Suppressor macrophage (primary cell): ENCODE results near the gene FGF9.

Experiments
- DNase-seq, 4 experiments: peaks; one replicate each; pipeline ENCODE4 v3.0.0-alpha.2; 2020 to 2022

Gene FGF9

DNA sequence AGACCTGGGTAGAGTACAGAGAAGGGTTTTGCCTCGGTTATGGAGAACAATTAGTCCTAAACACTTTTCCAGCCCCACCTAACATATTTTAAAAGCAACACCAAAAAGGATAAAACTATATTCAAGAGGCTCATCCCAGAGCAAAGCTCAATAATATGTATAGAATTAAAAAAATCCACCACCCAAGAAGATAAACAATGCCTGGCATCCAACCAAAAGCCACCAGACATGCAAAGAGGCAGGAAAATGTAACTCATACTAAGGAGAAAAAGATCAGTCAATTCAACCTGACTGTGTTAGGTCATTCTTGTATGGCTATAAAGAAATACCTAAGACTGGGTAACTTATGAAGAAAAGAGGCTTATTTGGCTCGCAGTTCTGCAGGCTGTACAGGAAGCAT, 39.3 kb downstream of the FGF9 start:
- DNase-seq, result no peak

DNA sequence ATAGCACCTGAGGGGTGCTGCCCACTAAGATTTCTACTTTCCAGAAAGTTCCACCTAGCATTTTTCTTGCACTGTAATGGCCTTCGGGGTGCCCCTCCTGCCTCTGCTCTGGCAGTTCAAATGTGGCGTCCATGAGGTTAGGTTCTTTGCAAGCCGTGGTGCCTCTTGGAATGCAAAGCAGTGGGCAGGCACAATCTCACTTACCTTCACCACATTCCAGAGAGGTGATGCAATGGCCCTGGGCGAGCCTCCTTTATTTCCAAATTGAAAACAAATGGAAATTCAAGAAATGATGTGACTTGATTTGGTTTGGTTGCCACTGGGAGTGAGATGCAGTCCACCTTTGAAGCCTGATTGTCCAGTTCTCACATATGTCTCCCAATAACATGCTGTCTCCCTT, 46.9 kb downstream of the FGF9 start:
- DNase-seq, result no peak

DNA sequence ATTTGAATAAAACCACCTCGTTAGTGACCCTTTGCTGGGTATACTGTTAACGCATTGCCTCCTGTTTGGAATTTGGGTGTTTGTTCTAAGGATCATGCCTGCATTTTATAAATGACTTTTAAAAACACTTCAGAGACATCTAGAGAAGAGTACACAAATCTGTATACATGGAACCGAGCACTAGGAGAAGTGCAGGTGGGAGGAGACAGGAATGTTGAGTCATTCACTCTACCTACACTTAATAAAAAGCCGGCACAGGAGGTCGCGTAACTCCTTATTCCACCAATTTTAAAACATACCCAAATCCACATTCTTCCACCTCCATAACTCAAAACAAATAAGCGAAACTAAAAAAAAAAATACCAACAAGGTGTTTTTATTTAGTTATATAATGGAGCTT, 48.6 kb downstream of the FGF9 start:
- no peak for DNase-seq

DNA sequence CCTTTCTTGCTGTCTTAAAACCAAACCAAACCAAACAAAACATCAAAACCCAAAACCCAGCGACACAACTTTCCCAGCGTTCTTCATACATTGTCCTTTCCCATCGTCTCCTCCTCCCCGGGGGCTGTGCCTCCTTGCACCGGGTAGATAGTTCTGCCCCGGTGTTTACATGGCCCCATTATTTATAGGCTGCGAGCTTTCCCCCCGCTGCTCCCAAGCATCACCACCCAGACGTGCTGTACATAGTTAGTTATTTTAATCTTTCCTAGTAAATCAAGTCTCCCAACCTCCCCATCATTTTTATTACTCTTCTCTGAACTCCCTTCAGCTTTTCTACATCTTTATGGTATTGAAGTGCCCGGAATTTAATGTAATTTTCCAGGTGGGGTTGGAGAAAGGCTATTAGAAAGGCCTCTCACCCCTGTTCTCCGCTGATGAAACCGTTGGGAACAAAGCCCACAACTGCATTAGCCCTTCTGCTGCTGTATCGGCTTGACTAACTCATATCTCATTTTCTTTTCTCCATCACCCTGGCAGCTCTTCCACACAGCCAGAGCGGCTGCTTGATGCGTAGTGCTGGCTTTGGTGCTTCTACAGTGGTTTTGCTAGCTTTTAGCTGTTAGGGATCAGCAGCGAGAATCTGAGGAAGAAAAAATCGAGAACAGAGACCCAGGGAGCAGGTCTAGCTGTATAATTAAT, 53.1 kb downstream of the FGF9 start:
- DNase-seq, result no peak

DNA sequence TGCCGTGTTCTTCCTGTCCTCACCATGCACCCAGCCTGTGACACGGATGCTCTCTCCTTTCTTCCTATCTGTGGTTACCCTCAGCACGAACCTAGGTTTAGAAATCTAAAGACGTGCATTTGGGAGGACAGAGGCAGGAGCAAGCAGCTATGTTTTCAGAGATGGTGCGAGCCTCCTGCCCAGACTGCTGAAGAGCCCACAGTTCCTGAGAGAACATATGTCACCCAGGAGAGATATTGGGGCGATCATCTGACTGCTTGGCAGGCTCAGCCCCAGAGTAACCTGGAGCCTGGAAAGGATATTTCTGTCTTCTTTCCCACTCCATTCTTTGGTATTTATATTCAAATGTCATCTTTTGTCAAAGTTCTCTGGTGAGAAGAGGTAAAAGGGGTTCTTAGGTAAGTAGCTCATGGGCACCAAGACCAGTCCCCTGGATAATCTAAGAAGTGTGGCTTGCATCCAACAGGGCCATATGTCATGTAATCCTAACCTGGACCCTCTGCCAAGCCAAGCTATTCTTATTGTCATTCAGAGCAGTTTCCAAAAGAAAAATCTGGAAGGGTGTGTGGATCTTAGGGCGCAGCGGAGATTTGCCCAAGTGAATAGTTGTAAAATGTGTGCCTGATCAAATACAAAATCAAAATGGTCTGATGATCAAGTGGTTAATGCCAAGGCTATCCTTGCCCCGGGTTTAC, 59.5 kb downstream of the FGF9 start:
- DNase-seq, result no peak

DNA sequence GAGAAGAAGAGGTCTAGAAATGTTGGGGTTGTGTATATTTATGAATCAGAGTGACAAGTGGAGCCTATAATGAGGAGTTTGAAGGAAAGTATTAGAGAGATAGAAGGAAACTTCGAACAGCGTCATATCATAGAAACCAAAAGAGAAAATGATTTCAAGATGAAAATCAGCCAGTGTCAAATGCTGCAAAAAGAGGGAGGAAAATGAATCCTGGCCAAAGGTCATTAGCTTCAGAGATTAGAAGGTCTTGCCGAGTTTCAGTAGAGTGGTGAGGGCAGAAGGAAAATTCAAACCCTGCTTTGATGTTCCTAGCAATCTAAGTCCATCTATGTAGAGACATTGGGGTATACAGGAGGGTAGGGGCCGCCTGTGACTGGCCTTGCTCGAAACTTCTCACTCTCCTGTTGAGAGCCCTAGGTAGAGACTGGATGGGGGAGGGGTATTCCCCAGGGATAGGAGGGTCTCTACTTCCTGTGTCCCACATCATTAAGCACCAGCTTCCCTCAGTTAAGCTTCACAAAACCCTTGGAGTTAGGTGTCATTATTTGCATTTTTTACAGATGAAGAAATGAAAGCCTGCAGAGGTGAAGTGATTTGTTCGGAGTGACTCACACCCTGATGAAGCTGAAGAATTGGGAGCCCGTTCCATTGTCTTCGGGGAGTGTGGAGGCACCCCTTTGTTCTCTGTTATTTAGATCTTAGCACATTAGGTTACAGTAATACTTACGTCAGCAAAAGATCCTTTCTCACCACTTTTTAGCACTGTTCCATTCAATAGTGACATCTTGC, 62.8 kb downstream of the FGF9 start:
- no peak for DNase-seq

DNA sequence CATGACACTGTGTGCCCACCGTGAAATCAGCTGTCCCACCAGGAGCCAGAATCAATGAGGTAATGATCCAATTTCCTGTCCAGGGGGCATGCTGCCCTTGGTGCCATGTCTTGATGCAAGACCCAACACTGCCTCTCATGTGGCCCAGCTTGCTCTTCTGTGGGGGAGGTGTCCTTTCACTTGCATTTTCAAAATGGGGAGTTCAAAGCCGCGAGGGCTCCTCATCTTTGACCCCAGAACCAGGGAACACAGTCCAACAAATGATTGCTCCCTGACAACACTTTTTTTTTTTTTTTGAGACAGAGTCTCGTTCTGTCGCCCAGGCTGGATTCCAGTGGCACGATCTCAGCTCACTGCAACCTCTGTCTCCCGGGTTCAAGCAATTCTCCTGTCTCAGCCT, 64.1 kb downstream of the FGF9 start:
- no peak for DNase-seq

DNA sequence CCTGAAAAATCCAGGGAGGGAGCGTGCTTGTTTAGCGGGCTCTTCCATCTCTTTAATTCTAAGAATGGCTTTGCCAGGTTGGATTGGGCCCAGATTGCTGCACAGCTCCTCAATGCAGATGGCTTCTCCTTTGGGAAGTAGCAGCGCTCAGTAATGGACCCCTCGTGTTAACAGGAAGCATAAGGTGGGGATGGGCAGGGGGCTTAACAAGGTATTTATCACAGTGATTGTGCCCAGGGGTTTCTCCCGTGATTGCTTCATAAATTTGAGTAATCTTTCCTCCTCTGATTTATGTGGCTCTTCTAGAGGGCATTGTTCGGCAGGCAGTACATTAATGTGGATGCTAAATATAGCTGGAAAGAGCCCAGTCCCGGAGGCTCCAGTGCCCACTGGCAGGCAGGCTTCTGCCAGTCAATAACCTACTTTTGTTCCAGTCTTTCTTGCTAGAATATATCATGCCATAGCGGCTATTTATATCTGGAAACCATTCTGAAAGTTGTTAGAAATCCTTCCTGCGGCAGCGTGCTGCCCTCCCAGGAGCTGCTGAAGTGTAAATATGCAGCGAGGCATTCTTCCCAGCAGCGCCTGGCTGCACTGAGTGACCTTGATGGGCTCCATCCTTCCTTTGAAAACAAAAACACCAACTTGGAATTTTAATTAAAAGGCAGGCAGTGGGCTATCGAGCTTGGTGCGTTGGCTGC, 65.0 kb downstream of the FGF9 start:
- no peak for DNase-seq

DNA sequence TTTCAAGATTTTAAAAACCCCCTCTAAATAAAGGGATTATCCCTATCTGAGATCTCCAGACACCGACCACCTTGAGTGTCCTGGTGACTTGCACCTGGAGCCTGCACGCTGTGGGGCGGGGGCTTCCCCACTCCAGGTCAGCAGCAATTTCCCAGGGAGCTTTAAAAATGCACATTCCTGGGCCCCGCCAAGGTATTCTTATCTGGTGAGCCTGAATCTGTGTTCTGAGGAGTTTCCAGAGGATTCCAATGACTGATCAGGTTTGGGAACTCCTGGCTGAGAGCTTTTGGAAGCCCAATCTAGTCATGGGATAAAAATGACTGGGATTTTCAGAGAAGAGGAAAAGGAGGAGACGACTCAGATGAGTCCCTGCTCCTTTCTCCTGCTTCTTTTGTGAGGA, 66.1 kb downstream of the FGF9 start:
- no peak for DNase-seq

DNA sequence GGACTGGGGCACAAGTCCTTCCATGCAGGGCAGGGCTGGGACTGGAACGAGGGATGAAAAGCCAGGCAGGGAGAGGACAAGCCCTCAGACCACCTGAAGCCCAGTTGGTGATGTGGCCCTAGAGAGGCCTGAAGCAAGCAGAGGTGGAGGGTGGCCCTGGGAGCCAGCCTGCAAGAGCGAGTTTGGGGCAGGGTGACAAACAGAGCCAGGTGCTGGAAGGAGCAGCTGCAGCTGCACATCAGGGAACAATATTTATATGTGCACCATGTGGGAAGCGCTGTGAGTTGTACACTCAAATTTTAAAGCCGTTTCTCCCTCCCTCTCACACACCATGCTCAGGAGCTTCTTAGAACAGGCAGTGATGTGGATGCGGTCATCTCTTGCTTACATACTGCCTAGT, 67.8 kb downstream of the FGF9 start:
- no peak for DNase-seq

DNA sequence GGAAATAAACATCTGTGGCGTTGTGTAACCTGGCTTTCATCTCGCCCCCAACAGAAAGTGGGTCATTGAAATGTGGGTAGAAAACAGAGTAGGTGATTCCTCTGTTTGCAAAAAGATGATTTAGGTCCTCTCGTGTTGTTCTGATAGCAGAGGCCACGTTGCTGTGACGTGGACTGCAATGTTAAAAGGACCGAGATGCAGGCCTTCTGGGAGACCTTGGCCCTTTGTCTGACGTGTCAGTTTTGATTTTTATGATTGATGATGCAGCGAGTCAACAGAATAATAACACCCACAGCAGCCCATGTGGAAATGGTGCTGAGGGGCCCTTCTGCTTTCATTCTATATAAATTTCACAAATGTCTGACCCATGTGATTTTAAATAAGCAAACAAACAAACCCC, 68.9 kb downstream of the FGF9 start:
- no peak for DNase-seq

DNA sequence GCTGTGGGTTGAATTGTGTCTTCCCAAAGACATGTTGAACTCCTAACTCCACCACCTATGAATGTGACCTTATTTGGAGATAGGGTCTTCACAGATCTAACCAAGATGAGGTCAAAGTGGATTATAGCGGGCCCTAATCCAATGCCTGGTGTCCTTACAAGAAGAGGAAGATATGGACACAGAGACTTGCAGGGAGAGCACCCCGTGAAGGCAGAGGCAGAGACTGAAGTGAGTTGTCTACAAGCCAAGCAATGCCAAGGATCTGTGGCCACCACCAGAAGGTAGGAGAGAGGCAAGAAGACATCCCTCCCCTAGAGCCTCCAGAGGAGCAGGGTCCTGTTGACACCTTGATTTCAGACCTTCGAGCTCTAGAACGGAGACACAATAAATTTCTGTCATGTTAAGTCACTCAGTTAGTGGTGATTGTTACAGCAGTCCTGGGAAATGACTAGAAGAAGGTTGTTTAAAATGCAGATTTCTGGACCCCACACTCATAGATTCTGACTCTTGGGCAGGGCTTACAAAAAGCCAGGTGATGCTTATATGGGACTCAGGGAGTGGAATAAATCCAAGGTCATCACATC, 70.6 kb downstream of the FGF9 start:
- no peak for DNase-seq

DNA sequence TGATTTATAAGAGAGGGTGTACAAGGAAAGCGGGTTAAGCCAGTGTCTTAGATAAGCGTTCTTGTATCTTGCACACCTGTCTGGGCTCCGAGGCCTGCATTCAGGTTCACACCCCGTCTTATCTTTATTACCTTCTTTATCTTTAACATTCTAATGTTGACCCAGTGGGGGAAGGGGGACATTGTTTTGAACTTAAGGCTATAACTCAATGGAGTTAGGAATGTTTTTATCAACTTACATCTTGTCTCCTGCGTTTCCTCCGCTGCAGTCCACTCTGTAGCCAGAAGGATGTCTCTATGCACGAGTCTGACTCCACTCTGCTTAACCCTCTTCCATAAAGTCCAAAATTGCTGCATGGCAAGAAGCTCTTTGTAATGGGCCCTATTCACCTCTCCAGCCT, 71.2 kb downstream of the FGF9 start:
- no peak for DNase-seq

DNA sequence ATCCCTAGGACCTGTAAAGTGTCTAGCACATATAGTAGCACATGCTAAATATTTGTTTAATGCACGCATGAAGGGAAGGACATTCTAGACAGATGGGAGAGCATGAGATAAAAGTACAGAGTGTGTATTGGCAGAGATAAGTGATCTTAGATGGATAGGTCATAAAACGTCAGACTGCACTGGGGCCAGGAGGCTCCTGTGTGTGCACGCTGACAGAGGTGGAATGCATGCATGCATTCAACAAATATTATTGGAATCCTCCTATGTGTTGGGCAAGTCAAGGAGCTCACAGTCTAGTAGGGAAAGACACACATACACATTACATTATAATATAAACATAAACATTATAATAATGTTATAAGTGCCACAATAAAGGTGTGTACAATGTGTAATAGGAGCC, 73.3 kb downstream of the FGF9 start:
- DNase-seq, result no peak

DNA sequence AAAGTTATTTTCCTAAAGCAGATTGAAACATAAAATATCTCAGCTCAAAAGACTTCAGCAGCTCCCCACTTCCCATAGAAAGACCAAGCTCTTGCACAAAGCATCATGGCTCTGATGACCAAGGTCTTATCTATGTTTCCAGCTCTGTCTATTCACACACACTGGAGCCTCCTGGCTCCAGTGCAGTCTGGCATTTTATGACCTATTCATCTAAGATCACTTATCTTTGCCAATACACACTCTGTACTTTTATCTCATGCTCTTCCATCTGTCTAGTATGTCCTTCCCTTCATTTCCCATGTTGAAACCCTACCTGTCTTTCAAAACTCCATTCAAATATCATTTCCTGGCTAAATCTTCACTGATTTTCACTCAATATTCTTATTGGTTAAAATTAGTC, 74.4 kb downstream of the FGF9 start:
- DNase-seq, result no peak

DNA sequence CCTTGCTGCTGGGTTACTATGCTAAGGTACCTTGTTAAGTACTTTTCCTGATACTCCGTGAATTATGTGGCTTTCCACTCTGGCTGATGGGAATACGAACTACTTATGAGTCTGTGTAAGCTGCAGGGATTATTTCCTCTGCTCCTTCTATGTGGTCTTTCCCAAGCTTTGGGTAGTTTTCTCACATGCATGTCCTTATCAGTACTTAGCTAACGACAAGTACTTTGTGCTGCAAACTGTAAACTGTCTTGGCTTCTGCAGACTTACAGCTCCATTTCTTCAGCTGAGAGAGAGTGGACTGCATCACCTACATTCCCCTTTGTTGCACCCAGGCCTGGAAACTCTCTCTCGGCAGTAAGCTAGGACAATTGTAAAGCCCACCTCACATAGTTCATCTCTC, 76.6 kb downstream of the FGF9 start:
- no peak for DNase-seq

DNA sequence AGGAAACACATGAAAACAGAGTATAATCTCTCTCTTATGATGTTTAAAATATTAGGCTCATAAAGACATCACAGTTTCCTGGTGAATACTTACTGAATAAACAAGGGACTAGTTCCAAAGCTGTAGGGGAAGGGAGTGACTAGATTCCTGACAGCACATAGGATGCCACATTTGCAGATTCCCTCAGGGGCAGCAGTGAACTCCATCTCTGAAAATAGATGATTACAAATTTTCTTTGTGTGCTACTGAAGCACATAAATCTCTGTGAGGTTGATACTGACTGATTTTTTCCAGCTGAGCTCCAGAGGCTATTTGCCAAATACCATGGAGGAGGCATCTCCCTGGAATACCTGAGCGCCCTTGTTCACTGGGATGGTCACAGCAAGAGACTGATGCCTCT, 77.3 kb downstream of the FGF9 start:
- no peak for DNase-seq

DNA sequence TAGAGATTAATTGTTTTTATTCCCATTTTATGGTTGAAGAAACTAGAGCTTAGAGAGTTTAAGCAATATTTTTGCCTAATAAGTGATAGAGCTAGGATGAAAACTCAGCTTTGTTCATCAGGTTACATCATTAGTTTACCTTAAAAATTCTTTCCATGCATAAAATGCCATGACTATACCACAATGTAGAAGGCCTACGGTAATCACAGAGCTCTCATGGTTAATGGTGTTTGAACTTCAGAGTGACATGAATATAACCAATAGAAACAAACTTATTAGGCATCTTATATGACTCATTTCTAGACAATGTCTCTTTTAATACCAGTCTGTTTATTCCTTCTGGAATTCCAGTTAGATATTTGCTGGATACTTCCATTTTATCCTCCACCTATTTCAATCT, 78.5 kb downstream of the FGF9 start:
- no peak for DNase-seq

DNA sequence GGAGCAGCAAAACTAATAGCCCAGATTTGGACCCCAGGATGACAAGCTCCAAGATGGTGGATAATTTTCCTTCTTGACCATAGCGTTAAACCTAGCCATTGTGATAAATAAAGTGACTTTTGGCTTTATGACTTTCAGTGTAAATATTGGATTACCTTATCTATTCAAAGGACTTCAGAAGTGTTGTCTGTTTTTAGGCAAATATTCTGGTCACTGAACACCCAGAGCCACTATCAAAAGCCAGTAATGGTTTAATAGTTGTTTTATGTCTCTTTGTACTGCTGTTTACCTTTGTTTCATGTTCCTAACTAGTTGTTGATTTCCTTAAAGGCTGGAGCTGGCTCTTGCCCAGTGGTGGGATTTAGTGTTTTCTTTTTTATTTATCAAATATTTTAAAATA, 81.6 kb downstream of the FGF9 start:
- no peak for DNase-seq

DNA sequence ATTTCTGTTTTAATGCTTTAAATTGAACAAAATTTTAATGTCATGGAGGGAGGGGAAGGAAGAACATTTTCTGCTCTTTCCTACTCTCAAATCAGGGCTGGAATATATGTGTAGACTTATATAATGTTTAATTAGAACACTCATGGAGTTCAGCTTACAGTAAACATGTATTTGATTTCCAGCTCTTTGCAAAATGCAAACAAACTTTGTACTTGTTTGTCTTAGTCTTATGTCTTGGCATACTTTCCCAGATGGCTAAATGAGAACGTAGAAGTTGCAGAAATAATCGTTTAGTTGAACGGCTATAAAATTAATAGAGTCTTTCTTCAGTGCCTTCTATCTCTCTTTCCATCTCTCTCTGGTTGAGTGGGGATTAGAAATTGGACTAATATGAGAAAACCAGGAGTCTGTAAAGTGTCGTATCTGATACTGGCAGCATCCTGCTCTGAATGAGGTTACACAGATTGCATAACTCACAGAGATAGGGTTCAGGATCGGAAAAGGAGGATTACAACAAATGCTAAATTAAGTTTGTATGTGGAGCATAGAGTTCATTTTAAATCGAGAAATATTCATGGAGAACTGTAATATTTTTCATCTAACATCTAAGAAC, 82.3 kb downstream of the FGF9 start:
- no peak for DNase-seq
